HG02981 (cell line): ENCODE measurements around the gene RAPGEF2.
"Not testable (repeated sequence)": the region's sequence is repeated elsewhere in the genome, so short reads cannot be mapped to it uniquely, and the experiment has no call there.

Source experiments
- ATAC-seq: cut with Tn5 transposase; IDR thresholded peaks from one replicate; pipeline ENCODE4 v1.9.1; 2021; ENCODE audit warnings: mild to moderate bottlenecking, moderate library complexity; ENCODE audit not compliant: unreplicated experiment

RAPGEF2 gene

DNA sequence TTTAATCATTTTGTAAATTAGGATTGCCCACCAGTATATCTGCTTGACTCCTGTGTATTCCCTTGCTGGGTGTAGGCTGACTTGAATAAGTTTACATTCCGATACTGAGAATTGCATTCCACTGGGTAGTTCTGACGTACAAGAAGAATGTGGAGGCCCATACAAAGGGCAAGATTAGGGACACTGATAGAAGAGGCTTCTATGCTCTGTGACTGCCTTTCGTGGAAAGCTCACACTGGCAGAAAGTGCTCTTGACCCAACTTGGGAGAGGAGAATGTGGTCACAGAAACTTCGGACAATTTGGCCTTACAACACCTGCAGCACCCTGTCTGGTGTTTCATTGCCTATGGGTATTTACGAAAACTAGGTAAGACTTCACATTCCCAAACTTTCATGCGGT lies 126.3 kb downstream of the RAPGEF2 start:
- ATAC-seq: no peak

DNA sequence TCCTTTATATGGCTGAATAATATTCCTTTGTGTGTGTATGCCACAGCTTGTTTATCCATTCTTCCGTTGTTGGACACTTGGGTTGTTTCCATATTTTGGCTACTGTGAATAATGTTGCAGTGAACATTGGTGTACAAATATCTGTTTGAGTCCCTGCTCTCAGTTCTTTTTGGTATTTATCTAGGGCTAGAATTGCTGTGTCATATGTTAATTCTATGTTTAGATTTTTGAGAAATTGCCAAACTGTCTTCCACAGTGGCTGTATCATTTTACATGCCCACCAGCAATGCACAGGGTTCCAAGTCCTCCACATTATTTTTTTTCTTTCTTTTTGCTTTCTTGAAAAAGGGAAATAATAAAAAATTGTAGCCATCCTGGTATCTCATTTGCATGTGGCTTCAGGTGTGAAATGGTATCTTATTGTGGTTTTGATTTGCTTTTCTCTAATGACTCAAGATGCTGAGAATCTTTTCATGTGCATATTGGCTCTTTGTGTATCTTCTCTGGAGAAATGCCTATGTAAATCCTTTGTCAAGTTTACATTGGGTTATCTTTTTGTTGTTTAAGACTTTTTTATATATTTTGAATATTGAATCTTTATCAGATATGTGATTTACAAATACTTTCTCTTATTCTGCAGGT lies 129.7 kb downstream of the RAPGEF2 start:
- peak; percentile 59 for ATAC-seq

GRCh38 chr4:159235779-159236368 lies 133.0 kb downstream of the RAPGEF2 start:
- no peak for ATAC-seq

- ATAC-seq: no peak
Observed at GRCh38 chr4:159237975-159238374, 135.1 kb downstream of the RAPGEF2 start.

- no peak for ATAC-seq
Observed at GRCh38 chr4:159238631-159239030, 135.8 kb downstream of the RAPGEF2 start.

- ATAC-seq: no peak
Observed at GRCh38 chr4:159239629-159240028, 136.8 kb downstream of the RAPGEF2 start.

GRCh38 chr4:159240046-159240445 lies 137.2 kb downstream of the RAPGEF2 start:
- no peak for ATAC-seq

DNA sequence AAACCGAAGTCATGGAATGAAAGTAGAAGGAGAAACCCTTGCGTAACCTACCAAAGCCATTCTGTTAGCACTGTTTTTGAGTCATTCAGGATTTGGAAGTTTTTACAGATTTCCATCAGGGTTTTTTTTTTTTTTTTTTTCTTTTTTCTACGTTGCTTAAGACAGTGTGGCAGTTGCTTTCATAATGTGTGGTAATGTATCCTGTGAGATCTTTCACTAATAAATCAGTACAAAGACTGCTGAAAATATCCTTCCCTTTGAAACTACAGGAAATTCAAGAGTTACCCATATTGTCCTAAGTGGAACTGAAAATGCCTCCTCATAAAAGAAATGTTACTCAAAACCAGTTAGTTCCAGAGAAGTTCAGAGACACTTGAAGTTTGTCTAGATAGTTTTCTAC lies 137.8 kb downstream of the RAPGEF2 start:
- ATAC-seq: no peak

- no peak for ATAC-seq
Observed at GRCh38 chr4:159242427-159242826, 139.5 kb downstream of the RAPGEF2 start.

DNA sequence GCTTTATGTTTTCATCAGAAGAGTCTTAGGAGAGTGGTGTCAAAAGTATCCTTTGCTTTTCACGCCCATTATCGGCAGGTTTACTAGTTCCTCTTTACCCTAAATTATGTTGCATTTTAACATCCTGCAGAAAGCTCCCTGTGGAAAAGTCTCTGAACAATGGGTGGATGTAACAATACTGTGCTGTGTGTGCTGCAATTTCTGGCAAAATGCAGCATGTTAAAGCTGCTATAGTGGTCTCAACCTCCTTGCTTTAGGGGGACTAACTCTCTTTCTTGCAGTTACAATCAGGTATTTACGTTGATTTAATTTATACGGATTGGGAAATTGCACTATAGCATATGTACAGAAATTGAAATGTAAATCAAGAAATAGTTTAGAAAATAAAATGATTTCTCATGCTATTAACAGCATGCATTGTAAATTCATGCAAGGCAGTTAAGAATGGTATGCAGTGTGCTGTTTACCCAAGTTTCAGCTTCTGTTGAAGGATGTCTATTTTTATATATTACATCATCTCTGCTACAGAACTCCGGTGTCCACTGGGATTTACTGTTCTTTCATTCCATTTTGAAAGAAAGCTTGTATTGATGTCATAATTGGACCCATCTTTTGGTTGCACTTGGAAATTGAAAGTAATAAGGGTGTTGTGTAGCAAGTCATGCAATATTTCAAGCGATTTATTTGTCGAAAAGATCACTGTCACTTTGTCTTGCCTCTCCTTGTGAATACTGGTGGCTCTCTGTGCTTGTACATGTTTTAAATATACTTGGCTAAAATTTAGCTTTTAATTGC lies 145.7 kb downstream of the RAPGEF2 start:
- no peak for ATAC-seq

DNA sequence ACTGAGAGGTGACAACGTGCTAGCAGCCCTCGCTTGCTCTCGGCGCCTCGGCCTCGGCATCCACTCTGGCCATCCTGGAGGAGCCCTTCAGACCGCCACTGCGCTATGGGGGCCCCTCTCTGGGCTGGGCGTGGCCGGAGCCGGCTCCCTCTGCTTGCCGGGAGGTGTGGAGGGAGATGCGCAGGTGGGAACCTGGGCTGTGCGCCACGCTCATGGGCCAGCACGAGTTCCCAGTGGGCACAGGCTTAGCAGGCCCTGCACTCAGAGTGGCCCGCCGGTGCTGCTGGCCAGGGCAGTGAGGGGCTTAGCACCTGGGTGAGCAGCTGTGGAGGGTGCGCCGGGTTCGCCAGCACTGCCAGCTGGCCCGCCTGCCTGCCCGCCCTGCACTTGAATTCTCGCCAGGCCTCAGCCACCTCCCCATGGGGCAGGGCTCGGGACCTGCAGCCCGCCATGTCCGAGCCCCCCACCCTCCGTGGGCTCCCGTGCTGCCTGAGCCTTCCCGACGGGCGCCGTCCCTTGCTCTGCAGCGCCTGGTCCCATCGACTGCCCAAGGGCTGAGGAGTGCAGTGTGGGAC lies 148.0 kb downstream of the RAPGEF2 start:
- no peak for ATAC-seq

- not testable (repeated sequence) for ATAC-seq
Observed at GRCh38 chr4:159251580-159251979, 148.7 kb downstream of the RAPGEF2 start.

GRCh38 chr4:159252491-159252890 lies 149.6 kb downstream of the RAPGEF2 start:
- ATAC-seq: no peak

DNA sequence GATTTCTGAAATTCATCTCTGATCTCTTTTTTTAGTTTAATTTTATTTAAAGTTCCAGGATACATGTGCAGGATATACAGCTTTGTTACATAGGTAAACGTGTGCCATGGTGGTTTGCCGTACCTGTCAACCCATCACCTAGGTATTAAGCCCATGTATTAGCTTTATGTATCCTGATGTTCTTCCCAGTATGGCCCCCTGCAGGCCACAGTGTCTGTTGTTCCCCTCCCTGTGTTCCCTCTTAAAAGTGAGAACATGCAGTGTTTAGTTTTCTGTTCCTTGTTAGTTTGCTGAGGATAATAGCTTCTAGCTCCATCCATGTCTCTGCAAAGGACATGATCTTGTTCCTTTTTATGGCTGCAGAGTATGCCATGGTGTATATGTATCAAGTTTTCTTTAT lies 153.2 kb downstream of the RAPGEF2 start:
- no peak for ATAC-seq

GRCh38 chr4:159258889-159259560 lies 156.1 kb downstream of the RAPGEF2 start:
- no peak for ATAC-seq

GRCh38 chr4:159264057-159264456 lies 161.2 kb downstream of the RAPGEF2 start:
- ATAC-seq: no peak

DNA sequence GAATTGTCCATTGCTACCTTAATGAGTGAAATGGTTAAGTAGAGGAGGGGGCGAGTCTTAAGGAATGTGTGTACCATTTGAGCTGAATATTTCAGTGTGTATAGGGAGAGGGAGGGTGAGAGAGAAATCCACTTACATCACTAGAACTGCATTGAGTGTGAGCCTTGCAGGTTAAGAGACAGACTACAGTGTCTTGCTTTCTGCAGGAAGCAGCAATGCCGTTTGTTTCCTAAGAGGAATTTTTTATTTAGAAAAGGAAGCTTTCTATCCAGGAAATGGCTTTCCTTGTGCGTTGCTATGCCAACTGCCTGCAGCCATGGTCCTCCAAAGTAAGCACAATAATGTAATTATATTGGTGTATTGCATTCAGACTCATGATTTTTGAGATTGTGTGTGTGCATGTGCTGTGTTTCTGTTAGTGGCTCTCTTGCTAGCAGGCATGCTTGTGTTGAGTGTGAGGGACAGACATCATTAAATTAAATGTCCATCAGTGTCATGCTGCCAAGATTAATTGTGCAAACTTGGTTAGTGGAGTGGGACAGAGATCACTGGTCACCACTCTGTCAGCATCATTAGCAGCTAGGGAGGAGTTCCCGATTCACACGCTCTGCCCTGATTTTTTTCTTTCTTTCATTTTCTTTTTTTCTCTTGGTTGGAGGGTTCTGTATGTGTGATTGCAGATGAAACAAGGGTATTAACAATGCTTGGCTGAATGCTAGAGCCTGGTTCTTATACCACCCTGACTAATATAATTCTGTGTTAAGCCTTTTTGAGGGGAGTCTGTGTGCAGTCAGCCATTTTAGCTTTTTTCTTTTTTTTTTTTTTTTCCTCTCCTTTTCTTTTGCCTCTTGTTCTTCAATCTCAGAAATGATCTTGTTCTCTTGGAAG lies 164.3 kb downstream of the RAPGEF2 start:
- ATAC-seq: no peak

DNA sequence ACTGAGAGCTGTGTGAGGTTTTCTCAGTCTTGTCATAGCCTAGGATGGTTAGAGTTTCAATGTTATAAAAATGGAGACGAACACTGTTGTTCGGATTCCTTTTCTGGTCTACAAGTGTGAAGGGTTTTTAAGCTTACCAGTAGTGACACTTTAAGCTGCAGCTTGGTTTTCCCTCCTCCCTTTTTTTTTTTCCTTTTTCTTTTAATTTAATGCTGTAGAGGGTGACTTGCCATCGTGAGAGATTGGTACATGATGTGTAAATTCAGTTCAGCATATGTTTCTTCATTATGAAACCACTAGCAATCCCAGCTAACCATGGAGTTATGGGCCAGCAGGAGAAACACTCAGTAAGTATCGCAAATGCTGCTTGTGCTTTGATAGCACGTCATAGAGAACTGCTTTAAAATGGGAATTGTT lies 165.0 kb downstream of the RAPGEF2 start:
- ATAC-seq: no peak

DNA sequence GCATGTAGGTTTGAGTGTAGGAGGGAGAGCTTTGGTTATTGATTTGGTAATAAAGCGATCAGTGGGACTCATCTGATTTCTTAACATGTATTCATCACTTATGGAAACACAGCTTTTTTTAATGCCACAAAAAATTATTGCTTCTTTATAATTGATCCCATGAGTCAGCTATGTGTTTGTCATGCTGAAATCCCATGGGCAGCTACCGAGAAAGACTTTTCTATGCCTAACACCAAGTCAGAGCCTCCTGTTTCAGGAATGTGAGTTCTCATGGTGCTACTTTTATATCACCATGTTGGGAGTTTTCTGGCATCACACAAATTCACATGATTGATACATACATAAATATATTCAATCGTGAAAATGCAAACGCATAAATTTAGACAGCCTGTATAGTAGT lies 165.7 kb downstream of the RAPGEF2 start:
- no peak for ATAC-seq

DNA sequence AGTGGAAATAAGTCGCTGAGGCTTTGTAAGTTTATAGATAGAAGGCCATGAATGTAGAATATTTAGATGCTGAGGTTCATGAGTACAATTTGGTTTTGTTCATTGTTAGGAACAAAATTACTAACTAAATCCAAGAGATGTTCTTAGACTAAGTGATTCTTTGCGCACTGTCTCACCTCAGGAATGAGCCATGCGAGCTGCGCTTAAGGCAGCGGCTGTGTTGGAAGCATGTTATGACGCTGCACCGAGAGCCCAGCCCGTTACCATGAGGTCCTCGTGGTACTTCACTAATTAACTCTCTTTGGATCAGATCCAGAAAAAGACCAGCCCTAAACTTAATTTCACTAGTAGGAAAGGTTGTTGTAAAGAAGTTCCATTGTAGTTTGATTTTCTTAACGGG lies 166.2 kb downstream of the RAPGEF2 start:
- ATAC-seq: no peak
